ENCODE results near the gene KATNIP.

The KATNIP gene

DNA sequence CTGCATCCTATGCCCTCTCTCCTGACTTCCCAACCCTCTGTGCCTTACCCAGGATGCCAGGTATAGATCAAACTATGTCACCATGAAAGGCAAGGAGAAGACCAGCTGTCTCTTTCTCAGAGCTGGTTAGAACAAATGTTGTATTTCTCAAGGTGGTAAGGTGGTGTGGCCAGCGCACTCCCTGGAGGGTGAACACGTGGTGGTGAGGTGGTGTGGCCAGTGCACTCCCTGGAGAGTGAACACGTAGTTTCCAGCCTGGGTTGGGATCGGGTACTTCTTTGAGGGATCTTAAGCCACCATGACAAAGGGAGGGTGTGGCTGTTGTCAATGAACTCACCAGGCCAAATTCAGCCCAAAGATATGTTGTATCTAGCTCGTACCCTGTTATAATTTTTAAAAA lies 26.8 kb downstream of the KATNIP start:
- Histone ChIP-seq H3K79me1 (ENCODE audit: low read length) (peaks cover 8% of the 10 kb centered on the region), H3K14ac (ENCODE audit: low read length) (no peak overlapping the region), H2BK120ac (ENCODE audit: insufficient read depth, low read length, poor library complexity) (no peak overlapping the region), H3K18ac (ENCODE audit: low read length) (no peak overlapping the region), H3K79me2 (ENCODE audit: control insufficient read depth, insufficient read depth, low read length, poor library complexity) (no peaks in the 10 kb centered on the region), H3K27me3 (ENCODE audit: insufficient read depth, low read length) (no peaks in the 10 kb centered on the region), H3K27ac (ENCODE audit: low read depth, low read length) (no peak overlapping the region), H3K4ac (ENCODE audit: low read depth, low read length) (no peak overlapping the region), H3K4me2 (ENCODE audit: low read length) (no peak overlapping the region), H2AK5ac (ENCODE audit: low read length) (no peak overlapping the region), H3K9me3 (ENCODE audit: insufficient read depth, low read depth, low read length) (no peaks in the 10 kb centered on the region), H3K23ac (ENCODE audit: low read length) (no peak overlapping the region), H2BK5ac (ENCODE audit: low read depth, low read length, poor library complexity) (no peak overlapping the region), H3K36me3 (ENCODE audit: control insufficient read depth in 1 of 2, insufficient read depth in 2 of 2, low read length in 2 of 2) (peaks cover 2 to 3% of the 10 kb centered on the region in 2 experiments), H4K91ac (ENCODE audit: low read depth, low read length) (no peak overlapping the region), H3K4me1 (ENCODE audit: control insufficient read depth in 1 of 2, insufficient read depth in 2 of 2, low read length in 2 of 2) (peaks cover 20% of the 10 kb centered on the region in 2 experiments), H2BK12ac (ENCODE audit: low read length) (no peak overlapping the region), H3K4me3 (ENCODE audit: low read depth, low read length) (no peak overlapping the region), H4K8ac (ENCODE audit: low read depth, low read length) (no peak overlapping the region), H2AFZ (ENCODE audit: insufficient read depth, low read length, poor library complexity) (no peak overlapping the region), H3K9ac (ENCODE audit: low read length) (no peak overlapping the region), H4K12ac (ENCODE audit: low read depth, low read length) (no peak overlapping the region)
- DNase-seq: no peak
- WGBS (ENCODE audit: extremely low coverage, insufficient coverage, insufficient read length): no CpG with 5 or more reads among the region's 5 CpGs

- H3K36me3 ChIP-seq (ENCODE audit: control insufficient read depth in 1 of 2, insufficient read depth in 2 of 2, low read length in 2 of 2): peaks cover 2 to 3% of the 10 kb centered on the region in 2 experiments
- no CpG with 5 or more reads among the region's 4 CpGs for WGBS (ENCODE audit: extremely low coverage, insufficient coverage, insufficient read length)
These were observed 29.4 kb downstream of the KATNIP start for GRCh38 chr16:27579087-27579980.

GRCh38 chr16:27582883-27583282 lies 32.9 kb downstream of the KATNIP start:
- Histone ChIP-seq H2AFZ (ENCODE audit: insufficient read depth, low read length, poor library complexity) (no peak overlapping the region), H2BK12ac (ENCODE audit: low read length) (no peak overlapping the region), H3K18ac (ENCODE audit: low read length) (no peak overlapping the region), H3K4me3 (ENCODE audit: low read depth, low read length) (no peak overlapping the region), H2BK5ac (ENCODE audit: low read depth, low read length, poor library complexity) (no peak overlapping the region), H4K91ac (ENCODE audit: low read depth, low read length) (no peak overlapping the region), H3K23ac (ENCODE audit: low read length) (no peak overlapping the region), H4K8ac (ENCODE audit: low read depth, low read length) (no peak overlapping the region), H3K14ac (ENCODE audit: low read length) (no peak overlapping the region), H3K27me3 (ENCODE audit: insufficient read depth, low read length) (no peaks in the 10 kb centered on the region), H3K4ac (ENCODE audit: low read depth, low read length) (no peak overlapping the region), H3K79me2 (ENCODE audit: control insufficient read depth, insufficient read depth, low read length, poor library complexity) (no peaks in the 10 kb centered on the region), H2BK120ac (ENCODE audit: insufficient read depth, low read length, poor library complexity) (no peak overlapping the region), H3K27ac (ENCODE audit: low read depth, low read length) (no peak overlapping the region), H3K79me1 (ENCODE audit: low read length) (peaks cover 8% of the 10 kb centered on the region), H4K12ac (ENCODE audit: low read depth, low read length) (no peak overlapping the region), H3K36me3 (ENCODE audit: control insufficient read depth in 1 of 2, insufficient read depth in 2 of 2, low read length in 2 of 2) (peaks cover 0 to 3% of the 10 kb centered on the region in 2 experiments), H3K4me2 (ENCODE audit: low read length) (no peak overlapping the region), H3K4me1 (ENCODE audit: control insufficient read depth in 1 of 2, insufficient read depth in 2 of 2, low read length in 2 of 2) (peaks cover 20% of the 10 kb centered on the region in 2 experiments), H3K9ac (ENCODE audit: low read length) (no peak overlapping the region), H2AK5ac (ENCODE audit: low read length) (no peak overlapping the region), H3K9me3 (ENCODE audit: insufficient read depth, low read depth, low read length) (no peaks in the 10 kb centered on the region)
- no peak for DNase-seq
- WGBS (ENCODE audit: extremely low coverage, insufficient coverage, insufficient read length): no CpG with 5 or more reads among the region's 2 CpGs

More at GRCh38 chr16:27579087-27579980, 29.4 kb downstream of the KATNIP start:
- Histone ChIP-seq H2AK5ac (ENCODE audit: low read length) (peak overlapping the region; percentile 49), H3K27me3 (ENCODE audit: insufficient read depth, low read length) (no peaks in the 10 kb centered on the region), H3K4ac (ENCODE audit: low read depth, low read length) (no peak overlapping the region), H3K9me3 (ENCODE audit: insufficient read depth, low read depth, low read length) (no peaks in the 10 kb centered on the region), H2AFZ (ENCODE audit: insufficient read depth, low read length, poor library complexity) (no peak overlapping the region), H2BK120ac (ENCODE audit: insufficient read depth, low read length, poor library complexity) (peak overlapping the region; percentile 55), H3K4me1 (ENCODE audit: control insufficient read depth in 1 of 2, insufficient read depth in 2 of 2, low read length in 2 of 2) (peaks cover 20% of the 10 kb centered on the region in 2 experiments), H4K8ac (ENCODE audit: low read depth, low read length) (no peak overlapping the region), H4K91ac (ENCODE audit: low read depth, low read length) (peak overlapping the region; percentile 70), H4K12ac (ENCODE audit: low read depth, low read length) (no peak overlapping the region), H3K4me2 (ENCODE audit: low read length) (peak overlapping the region; percentile 17), H3K23ac (ENCODE audit: low read length) (no peak overlapping the region), H3K27ac (ENCODE audit: low read depth, low read length) (peak overlapping the region; percentile 55), H2BK12ac (ENCODE audit: low read length) (peak overlapping the region; percentile 80), H3K79me1 (ENCODE audit: low read length) (peaks cover 8% of the 10 kb centered on the region), H3K14ac (ENCODE audit: low read length) (peak overlapping the region; percentile 64), H3K18ac (ENCODE audit: low read length) (peak overlapping the region; percentile 89), H2BK5ac (ENCODE audit: low read depth, low read length, poor library complexity) (peak overlapping the region; percentile 78), H3K4me3 (ENCODE audit: low read depth, low read length) (no peak overlapping the region), H3K9ac (ENCODE audit: low read length) (no peak overlapping the region), H3K79me2 (ENCODE audit: control insufficient read depth, insufficient read depth, low read length, poor library complexity) (no peaks in the 10 kb centered on the region)
- DNase-seq: peak; percentile 91 to 98

DNA sequence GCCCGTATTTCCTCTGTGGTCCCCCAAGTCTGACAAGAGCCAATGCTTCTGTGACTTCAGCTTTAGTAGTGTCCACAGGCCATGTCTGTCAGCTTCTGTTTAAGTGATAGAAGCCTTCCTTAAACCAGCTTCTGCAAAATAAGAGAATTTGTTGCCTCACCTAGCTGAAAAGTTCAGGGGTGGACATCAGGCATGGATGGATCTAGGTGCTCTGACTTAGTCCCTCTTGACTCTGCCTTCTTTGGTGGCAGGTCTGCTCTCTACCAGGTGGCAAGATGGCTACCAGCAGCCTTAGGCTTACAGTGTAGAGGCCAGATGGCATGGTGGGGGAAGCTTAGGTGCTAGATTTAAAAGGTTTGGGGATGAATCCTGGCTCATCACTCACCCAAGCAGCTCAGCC lies 33.7 kb downstream of the KATNIP start:
- H2AK5ac ChIP-seq (ENCODE audit: low read length): no peak overlapping the region
- no peak overlapping the region for H4K12ac ChIP-seq (ENCODE audit: low read depth, low read length)
- H3K23ac ChIP-seq (ENCODE audit: low read length): no peak overlapping the region
- peaks cover 0 to 3% of the 10 kb centered on the region in 2 experiments for H3K36me3 ChIP-seq (ENCODE audit: control insufficient read depth in 1 of 2, insufficient read depth in 2 of 2, low read length in 2 of 2)
- H3K9ac ChIP-seq (ENCODE audit: low read length): no peak overlapping the region
- no peak overlapping the region for H2BK120ac ChIP-seq (ENCODE audit: insufficient read depth, low read length, poor library complexity)
- H2AFZ ChIP-seq (ENCODE audit: insufficient read depth, low read length, poor library complexity): no peak overlapping the region
- no peaks in the 10 kb centered on the region for H3K27me3 ChIP-seq (ENCODE audit: insufficient read depth, low read length)
- H3K9me3 ChIP-seq (ENCODE audit: insufficient read depth, low read depth, low read length): no peaks in the 10 kb centered on the region
- H3K18ac ChIP-seq (ENCODE audit: low read length): no peak overlapping the region
- H4K8ac ChIP-seq (ENCODE audit: low read depth, low read length): no peak overlapping the region
- no peak overlapping the region for H3K27ac ChIP-seq (ENCODE audit: low read depth, low read length)
- peaks cover 14% of the 10 kb centered on the region in 2 experiments for H3K4me1 ChIP-seq (ENCODE audit: control insufficient read depth in 1 of 2, insufficient read depth in 2 of 2, low read length in 2 of 2)
- no peaks in the 10 kb centered on the region for H3K79me2 ChIP-seq (ENCODE audit: control insufficient read depth, insufficient read depth, low read length, poor library complexity)
- DNase-seq: no peak
- H4K91ac ChIP-seq (ENCODE audit: low read depth, low read length): no peak overlapping the region
- no CpG with 5 or more reads among the region's 1 CpG for WGBS (ENCODE audit: extremely low coverage, insufficient coverage, insufficient read length)
- H3K79me1 ChIP-seq (ENCODE audit: low read length): peaks cover 3% of the 10 kb centered on the region
- H2BK12ac ChIP-seq (ENCODE audit: low read length): no peak overlapping the region
- no peak overlapping the region for H3K4me3 ChIP-seq (ENCODE audit: low read depth, low read length)
- H3K4ac ChIP-seq (ENCODE audit: low read depth, low read length): no peak overlapping the region
- no peak overlapping the region for H2BK5ac ChIP-seq (ENCODE audit: low read depth, low read length, poor library complexity)
- H3K14ac ChIP-seq (ENCODE audit: low read length): no peak overlapping the region
- H3K4me2 ChIP-seq (ENCODE audit: low read length): no peak overlapping the region
